ENCODE measurements around the gene HINFP. TPM values are rescaled to one million over a fixed set of nuclear protein-coding genes. Genes with fewer than 3 reads are reported as not detected.

The HINFP gene
- total RNA-seq, 1 experiment from 2014 or later: 38.1 TPM

- intact Hi-C loops (cut with micrococcal nuclease): no loop called here
- RAD21 ChIA-PET (ENCODE audit: low non-redundant PET in 1 of 2, low total read pairs in 2 of 2, uncharacterized antibody in 2 of 2, unreplicated experiment in 2 of 2): interaction anchor here in 1 of 2 experiments (0.6 kb wide), 1 partner anchor 33 kb away, joined by 9 read pairs; no protein-coding TSS in a partner anchor
- Histone ChIP-seq H3K36me3 (ENCODE audit: control insufficient read depth in 1 of 2, insufficient read depth in 2 of 2, low read length in 2 of 2) (peaks cover 14 to 45% of the 10 kb centered on the region in 2 experiments), H2AFZ (ENCODE audit: low read depth, low read length, poor library complexity, severe bottlenecking) (no peak overlapping the region), H3K4me1 (ENCODE audit: control insufficient read depth in 1 of 2, insufficient read depth in 2 of 2, low read length in 2 of 2) (peaks cover 13 to 24% of the 10 kb centered on the region in 2 experiments), H3K9ac (ENCODE audit: low read length) (peak overlapping the region; percentile 99), H3K4me3 (replicated peaks in 1 of 2; ENCODE audit: low read depth in 1 of 2, low read length in 2 of 2) (peak overlapping the region; percentile 83 to 97), H3K4me2 (ENCODE audit: low read length) (peak overlapping the region; percentile 80), H3K27ac (ENCODE audit: low read depth, low read length) (peak overlapping the region; percentile 93), H3K9me3 (ENCODE audit: control insufficient read depth in 1 of 2, insufficient read depth in 1 of 2, low read depth in 1 of 2, low read length in 2 of 2) (no peaks in the 10 kb centered on the region), H4K20me1 (ENCODE audit: insufficient read depth) (peaks cover 11% of the 10 kb centered on the region; the same call in 1 of the 2 replicates), H3K79me2 (ENCODE audit: insufficient read depth, low read length) (peaks cover 41% of the 10 kb centered on the region), H3K27me3 (ENCODE audit: insufficient read depth, low read length) (no peaks in the 10 kb centered on the region), H3K9me2 (ENCODE audit: insufficient read depth) (no peaks in the 10 kb centered on the region)
- DNase-seq (ENCODE audit: low read depth, low spot score): no peak
- POLR2A ChIA-PET: interaction anchor here (0.9 to 2.6 kb wide), 10 partner anchors 9 to 266 kb away, joined by 3 to 27 read pairs (median 4); partner anchors contain the start of genes C2CD2L, HINFP, HMBS and NLRX1
- no TSS peak for BruUV-seq (replicated peaks)
- CTCF ChIA-PET: interaction anchor here (1.1 to 2.6 kb wide), 3 partner anchors 9 to 243 kb away, joined by 3 to 20 read pairs (median 4); partner anchors contain the start of gene HMBS
- peak; percentile 54 for ATAC-seq
- TF ChIP-seq ZBTB33 (IDR thresholded peaks at IDR 0.05; ENCODE audit: extremely low read depth, insufficient replicate concordance, low read length) (no peak), YY1 (IDR thresholded peaks at IDR 0.05; ENCODE audit: extremely low read depth, insufficient replicate concordance, low read depth, low read length) (peak; percentile 8), POLR2AphosphoS5 (IDR thresholded peaks at IDR 0.05; ENCODE audit: low read depth, low read length) (no peak), CTCF (IDR thresholded peaks at IDR 0.05 in 2 of 3, conservative IDR thresholded peaks at IDR 0.05 in 1 of 3; ENCODE audit: borderline replicate concordance in 1 of 3, insufficient read depth in 1 of 3, low read depth in 2 of 3, low read length in 2 of 3) (peak in 2 of 3 experiments; percentile 52 to 59; a peak in 4 of 6 replicates), REST (IDR thresholded peaks at IDR 0.05; ENCODE audit: low read depth) (no peak)
These were observed 26.6 kb upstream of the HINFP start for GRCh38 chr11:119094816-119095065.

Data from HCT116 (cell line).